Renal cortical epithelial cell (primary cell): ENCODE results near the gene GCLC. TPM values are rescaled to one million over a fixed set of nuclear protein-coding genes. Genes with fewer than 3 reads are reported as not detected.
A peak's percentile ranks its signal among the peaks of the same experiment; 100 is the strongest.

Experiments
- DNase-seq: peaks from one replicate; pipeline ENCODE4 v3.0.0-alpha.2; 2011; ENCODE audit warnings: low read depth
- total RNA-seq: library from RNA; depleted of rRNA; stranded (reverse); fragments of >200 nt; gene quantifications from 2 replicates; pipeline ENCODE4 v1.2.3, GENCODE V29; 2014

GCLC gene
- total RNA-seq, 1 donor from 2014 or later = 40.4 TPM

DNA sequence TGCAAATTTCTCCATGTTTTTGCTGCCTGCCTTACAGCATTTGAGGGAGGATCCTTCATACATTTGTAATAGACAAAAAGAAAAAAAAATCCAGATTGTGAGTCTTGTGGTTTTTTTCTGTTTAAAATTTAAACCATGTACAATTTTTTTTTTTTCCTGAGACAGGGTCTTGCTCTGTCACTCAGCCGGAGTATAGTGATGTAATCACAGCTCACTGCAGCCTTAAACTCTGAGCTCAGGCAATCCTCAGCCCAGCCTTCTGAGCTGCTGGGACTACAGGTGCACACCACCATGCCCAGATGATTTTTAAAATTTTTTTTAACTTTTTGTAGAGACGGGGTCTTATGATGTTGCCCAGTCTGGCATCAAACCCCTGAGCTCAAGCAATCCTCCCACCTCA lies 97.0 kb downstream of the GCLC start:
- DNase-seq = peak; percentile 44

Other genes starting within 250 kb of the GCLC start
- gene ELOVL5, start 196.2 kb downstream of the GCLC start, total RNA-seq = 68.9 and 92.8 TPM in 2 replicates
- 0.20 TPM in 1 of 2 replicates, not detected in the other for gene KLHL31, start 120.7 kb upstream of the GCLC start, total RNA-seq
- gene LRRC1, start 249.9 kb upstream of the GCLC start, total RNA-seq = 15.1 and 17.0 TPM in 2 replicates